ENCODE data around the gene TRABD.
"Not testable (repeated sequence)": the region's sequence is repeated elsewhere in the genome, so short reads cannot be mapped to it uniquely, and the experiment has no call there.

The TRABD gene

GRCh38 chr22:50153056-50153755 lies 32.5 kb upstream of the TRABD start:
- DNase-seq = no peak

DNA sequence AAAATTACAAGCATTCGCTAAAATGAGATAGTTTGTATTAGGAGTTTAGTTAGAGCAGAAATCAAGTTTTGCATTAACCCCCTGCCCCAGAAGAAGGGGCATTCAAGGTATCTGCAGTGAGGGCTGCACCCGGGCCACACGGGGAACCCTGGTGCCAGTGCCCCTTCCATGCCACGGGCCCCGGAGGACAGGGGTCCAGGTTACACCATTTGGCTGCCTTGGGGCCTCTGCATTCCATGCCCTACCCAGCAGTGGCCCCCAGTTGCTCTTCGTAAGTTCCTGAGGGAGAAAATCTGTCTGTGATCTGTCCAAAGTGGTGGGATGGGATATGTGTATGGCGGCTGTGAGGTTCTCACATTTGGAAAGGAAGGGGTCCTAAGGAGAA lies 32.0 kb upstream of the TRABD start:
- no peak for DNase-seq

GRCh38 chr22:50157709-50158375 lies 27.9 kb upstream of the TRABD start:
- peak; percentile 2 for DNase-seq

GRCh38 chr22:50160947-50161346 lies 24.8 kb upstream of the TRABD start:
- DNase-seq = no peak

DNA sequence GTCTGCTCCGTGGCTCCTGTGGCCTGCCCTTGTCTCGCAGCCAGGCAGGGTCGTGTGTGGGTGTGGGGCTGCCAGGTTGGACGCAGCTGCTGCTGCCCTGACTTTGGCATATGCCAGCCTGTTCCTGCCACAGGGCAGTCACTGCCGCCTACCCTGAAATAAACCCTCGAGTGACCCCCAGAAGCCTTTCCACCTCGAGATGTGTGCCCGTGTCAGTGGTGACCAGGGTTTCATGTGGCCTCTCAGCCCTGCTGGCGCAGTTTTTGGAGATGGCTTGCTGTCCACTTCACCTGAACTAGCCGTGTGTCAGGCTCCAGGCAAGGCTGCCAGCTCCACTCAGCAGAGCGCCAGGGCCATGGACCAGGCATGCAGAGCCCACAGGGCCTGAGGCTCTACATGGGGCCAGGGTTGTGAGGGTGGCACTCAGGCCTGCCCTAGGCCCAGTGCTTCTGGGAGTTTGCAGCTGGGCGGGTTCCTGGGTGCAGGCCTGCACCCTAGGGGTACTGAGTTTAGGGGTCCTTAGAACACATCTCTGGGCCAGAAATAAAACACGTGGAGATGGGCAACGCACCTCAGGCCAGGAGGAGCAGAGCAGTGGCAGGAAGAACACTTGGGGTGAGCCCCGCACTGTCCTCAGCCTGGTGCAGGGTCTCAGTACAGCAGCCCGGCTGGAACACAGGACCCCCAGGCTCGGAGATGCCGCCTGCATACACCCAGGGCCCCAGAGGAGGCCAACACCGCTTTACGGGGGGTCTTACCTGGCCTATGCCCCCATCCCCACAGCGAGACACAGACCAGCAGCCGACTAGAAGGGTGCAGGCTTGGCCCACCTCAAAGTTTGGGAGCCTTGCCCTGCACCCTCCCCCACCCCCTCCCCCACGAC lies 24.0 kb upstream of the TRABD start:
- DNase-seq = no peak

DNA sequence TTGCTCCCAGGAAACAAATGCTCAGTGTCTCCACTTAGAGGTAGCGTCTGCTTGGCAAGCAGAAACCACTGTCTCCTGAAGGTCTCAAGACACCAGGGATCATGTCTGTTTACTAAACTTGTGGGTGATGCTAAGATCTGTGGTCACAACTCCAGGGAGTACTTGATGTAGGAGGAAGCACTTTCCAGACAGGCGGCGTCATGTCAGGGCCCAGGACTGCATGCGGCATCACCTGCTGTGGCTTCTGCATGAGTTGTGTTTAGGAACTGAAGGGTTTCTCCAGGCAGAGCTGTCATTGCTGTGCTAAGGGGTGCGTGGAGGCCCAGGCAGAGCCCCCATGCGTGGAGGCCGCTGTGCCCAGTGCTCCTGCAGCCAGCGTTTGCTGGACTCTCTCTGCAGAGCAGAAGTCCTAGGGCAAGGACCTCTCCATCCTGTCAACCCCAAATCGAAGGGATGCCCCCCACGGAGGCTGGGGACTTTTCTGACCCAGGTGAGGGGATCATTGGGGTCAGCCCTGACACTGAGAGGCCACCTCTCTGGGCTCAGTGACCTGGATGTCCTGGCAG lies 23.2 kb upstream of the TRABD start:
- DNase-seq = no peak

GRCh38 chr22:50165436-50166123 lies 20.1 kb upstream of the TRABD start:
- DNase-seq = no peak

- DNase-seq = no peak
These were observed 17.8 kb upstream of the TRABD start for GRCh38 chr22:50167689-50168489.

- not testable (repeated sequence) for DNase-seq
These were observed 17.1 kb upstream of the TRABD start for GRCh38 chr22:50168490-50169180.

DNA sequence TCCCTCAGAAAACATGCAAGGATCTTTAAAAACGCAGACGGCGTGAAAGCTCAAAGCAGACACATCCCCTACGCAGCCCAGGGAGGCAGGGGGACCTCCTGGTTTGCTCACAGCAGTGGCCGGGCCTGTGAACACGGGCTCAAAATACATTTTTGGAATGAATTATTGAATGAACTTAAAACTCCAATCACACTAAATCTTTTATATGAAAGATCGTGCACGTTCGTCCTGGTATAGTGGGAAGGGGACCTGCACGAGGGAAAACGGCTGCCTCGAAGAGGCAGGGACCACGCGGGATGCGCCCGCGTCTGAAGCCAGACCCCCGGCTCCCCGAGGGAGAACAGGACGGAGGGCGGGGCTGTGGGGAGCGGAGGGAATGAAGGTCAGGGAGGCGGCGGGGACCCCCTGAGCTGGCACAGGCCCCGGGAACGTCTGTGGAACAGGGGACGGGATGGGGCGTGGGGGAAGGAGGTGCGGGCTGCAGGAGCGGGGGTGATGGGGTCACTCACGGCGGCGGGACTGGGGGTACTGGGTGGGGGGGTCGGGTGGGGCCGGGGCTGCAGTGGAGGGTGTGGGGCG lies 16.4 kb upstream of the TRABD start:
- no peak for DNase-seq

DNA sequence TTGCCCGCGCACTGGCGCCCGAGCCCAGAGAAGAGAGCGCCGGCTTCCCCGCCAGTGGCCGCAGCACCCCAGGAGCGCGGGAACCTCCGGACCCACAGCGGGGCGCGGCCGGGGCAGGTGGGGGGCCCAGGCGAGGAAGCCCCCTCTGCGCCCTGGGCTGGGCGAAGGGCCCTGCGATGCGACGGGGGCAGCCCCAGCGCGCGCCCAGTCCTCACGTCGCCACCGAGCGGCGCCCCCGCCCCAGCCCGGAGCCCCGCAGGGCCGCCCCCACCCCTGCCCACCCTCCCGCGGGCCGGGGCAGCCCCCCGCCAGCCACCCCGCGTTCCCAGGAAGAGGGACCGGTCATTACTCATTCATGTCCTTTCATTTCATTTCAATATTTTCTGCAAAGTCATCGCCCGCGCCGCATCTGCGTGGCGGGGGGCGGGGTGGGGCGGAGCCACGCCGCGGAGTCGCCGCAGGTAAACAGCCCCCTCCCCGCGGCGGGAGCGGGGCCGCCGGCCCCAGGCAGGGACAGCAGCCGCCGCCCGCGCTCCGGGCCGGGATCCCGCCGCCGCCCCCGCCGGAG lies 15.9 kb upstream of the TRABD start:
- DNase-seq = peak; percentile 12

DNA sequence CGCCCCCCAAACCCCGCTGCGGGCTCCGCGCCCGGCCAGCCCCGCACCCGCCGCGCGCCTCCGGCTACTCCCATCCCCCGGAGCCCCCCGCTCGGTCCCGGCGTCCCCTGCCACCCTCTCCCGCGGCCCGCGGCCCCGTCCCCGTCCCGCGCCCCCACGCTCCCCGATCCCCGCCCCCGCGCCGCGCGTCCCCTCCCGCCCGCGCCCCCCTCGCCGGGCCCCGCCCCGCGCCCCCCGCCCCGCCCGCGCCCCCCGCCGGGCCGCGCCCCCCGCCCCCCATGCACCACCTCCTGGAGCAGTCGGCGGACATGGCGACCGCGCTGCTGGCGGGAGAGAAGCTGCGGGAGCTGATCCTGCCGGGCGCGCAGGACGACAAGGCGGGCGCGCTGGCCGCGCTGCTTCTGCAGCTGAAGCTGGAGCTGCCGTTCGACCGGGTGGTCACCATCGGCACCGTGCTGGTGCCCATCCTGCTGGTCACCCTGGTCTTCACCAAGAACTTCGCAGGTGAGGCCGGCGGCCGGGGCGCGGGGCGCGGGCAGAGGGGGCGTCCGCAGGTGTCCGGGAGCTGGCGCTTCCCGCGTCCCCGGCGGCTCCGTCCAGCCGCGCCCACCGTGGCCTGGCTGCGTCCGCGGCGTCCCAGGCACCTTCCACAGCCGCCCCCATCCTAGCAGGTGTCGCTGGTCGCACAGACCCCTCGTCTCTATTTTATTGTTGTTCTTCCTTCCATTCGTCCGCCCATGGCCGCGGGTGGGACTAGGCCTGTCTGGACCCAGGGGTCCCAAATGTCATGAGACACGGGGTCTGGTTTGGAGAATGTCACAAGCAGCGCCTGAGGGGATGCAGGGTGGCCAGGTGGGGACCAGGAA lies 15.0 kb upstream of the TRABD start, which contains the start of gene PANX2:
PANX2 (plus strand) TSS at position 279 of the 866 bp plus-strand sequence; CDS start at position 279, 0 bp downstream.
- DNase-seq = peak; percentile 14

GRCh38 chr22:50171319-50171964 lies 14.3 kb upstream of the TRABD start:
- no peak for DNase-seq

DNA sequence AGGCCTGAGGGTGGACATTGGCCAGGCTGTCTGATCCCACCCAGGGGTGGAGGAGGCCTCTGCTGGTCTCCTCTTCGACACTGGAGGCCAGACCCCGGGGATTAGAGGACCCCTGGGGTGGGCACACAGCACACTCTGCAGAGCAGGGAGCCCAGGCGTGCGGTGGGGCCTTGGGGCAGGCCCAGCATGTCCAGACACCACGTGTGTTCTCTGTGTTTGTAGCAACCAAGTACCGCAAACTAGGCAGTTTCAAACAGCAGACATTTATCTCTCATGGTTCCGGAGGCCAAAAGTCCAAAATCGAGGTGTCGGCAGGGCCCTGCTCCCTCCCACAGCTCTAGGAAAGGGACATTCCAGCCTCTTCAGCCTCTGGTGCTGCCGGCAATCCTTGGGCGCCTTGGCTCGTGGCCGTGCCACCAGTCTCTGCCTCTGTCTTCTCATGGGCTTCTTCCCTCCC lies 13.7 kb upstream of the TRABD start:
- DNase-seq = no peak

DNA sequence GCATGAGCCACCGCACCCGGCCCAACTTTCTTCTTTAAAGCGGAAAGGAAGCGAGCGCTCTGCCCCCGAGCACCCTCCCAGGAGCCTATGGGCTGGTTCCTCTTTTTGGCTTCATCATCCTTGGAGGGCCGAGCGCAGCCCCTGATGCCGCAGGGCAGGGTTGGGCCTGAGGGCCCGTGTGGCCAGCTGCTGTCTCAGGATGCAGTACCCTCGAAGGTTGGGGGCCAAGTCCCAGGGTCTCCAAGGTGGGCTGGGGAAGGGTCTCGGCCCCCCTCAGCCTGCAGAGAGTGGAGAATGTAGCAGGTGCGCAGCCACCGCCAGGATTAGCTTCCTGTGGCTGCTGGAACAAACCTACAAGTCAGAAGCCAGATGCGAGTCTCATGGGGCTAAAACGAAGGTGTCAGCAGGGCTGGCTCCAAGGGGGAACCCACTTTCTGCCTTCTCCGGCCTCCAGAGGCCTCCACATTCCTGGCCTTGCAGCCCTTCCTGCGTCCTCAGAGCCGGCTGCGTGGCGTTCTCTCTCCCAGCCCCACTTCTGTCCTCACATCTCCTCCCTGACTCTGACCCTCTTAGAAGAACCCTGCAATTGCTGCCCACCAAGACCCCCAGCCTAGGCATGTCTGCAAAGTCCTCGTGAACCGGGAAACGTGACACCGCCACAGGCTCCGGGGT lies 12.3 kb upstream of the TRABD start:
- no peak for DNase-seq

DNA sequence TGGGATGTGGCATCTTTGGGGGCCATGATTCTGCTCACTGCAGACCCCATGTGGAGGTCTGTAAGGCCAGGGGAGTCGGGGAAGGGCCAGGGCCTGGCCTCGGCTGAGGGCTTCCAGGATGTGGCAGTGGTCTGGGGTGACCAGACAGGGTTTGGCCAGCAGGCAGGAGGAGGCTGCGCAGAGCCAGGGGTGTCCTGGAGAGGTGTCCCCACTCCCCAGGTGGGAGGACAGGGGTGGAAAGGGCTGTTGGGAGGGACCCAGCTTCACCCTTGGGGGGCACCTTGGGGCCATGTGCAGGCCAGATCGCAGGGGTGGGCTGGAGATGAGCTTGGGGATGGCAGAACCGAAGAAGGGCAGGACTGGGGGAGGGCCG lies 11.7 kb upstream of the TRABD start:
- no peak for DNase-seq

- no peak for DNase-seq
These were observed 11.1 kb upstream of the TRABD start for GRCh38 chr22:50174382-50175190.

DNA sequence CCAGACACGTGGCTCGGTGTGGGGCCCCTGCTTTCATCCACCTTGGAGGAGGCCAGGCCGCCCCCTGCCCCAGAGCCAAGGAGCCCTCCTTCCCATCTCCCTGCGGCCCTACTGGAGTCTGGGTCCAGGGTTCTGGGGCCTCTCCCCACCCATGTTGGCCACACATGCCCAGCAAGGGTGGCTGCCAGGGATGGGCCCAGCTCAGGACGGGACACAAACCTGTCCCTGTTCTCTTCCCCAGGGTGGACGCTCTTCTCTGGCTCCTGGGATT lies 10.6 kb upstream of the TRABD start:
- DNase-seq = no peak
